Cardiac fibroblast (primary cell): ENCODE data around the gene N4BP2L1.

ENCODE experiments used
- DNase-seq, 2 donors: peaks; one replicate each; pipeline versions ENCODE4 v3.0.0 to v3.0.0-alpha.2; 2010; ENCODE audit warnings: low read depth in 2 of 2
- H3K4me3 ChIP-seq, 2 donors: replicated peaks in 1 of 2; 1 replicate in 1 of 2; 2 replicates in 1 of 2; pipeline ENCODE4 v1.5.1; 2011; ENCODE audit warnings: low read depth in 2 of 2, low read length in 2 of 2, mild to moderate bottlenecking in 2 of 2, moderate library complexity in 1 of 2
- TF ChIP-seq, protein P1 (sequence below): IDR thresholded peaks from one replicate; pipeline ENCODE4 v1.5.1; 2011; ENCODE audit warnings: low read depth, mild to moderate bottlenecking, low read length, inconsistent platforms

Gene N4BP2L1

DNA sequence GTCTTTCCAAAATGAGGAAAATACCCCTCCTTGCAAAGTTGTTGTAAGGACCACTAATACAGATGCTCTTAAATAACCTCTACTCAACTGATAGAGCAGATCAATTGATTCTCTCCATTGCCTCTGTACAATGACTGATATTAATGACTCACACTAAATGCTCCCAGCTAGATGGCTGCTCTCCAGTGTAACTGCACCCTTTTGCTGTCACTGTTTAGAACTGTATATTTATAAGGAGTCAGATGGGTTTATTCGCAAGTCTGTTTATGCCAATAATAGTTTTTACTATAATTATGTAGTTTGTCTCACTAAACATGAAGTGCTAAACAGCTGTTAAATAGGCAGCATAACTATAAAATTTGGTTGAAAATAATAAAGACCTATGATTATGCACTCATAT lies 21.0 kb upstream of the N4BP2L1 start:
- TF ChIP-seq, protein P1, sequence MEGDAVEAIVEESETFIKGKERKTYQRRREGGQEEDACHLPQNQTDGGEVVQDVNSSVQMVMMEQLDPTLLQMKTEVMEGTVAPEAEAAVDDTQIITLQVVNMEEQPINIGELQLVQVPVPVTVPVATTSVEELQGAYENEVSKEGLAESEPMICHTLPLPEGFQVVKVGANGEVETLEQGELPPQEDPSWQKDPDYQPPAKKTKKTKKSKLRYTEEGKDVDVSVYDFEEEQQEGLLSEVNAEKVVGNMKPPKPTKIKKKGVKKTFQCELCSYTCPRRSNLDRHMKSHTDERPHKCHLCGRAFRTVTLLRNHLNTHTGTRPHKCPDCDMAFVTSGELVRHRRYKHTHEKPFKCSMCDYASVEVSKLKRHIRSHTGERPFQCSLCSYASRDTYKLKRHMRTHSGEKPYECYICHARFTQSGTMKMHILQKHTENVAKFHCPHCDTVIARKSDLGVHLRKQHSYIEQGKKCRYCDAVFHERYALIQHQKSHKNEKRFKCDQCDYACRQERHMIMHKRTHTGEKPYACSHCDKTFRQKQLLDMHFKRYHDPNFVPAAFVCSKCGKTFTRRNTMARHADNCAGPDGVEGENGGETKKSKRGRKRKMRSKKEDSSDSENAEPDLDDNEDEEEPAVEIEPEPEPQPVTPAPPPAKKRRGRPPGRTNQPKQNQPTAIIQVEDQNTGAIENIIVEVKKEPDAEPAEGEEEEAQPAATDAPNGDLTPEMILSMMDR = no peak
- DNase-seq = no peak
- H3K4me3 ChIP-seq = no peak overlapping the region

DNA sequence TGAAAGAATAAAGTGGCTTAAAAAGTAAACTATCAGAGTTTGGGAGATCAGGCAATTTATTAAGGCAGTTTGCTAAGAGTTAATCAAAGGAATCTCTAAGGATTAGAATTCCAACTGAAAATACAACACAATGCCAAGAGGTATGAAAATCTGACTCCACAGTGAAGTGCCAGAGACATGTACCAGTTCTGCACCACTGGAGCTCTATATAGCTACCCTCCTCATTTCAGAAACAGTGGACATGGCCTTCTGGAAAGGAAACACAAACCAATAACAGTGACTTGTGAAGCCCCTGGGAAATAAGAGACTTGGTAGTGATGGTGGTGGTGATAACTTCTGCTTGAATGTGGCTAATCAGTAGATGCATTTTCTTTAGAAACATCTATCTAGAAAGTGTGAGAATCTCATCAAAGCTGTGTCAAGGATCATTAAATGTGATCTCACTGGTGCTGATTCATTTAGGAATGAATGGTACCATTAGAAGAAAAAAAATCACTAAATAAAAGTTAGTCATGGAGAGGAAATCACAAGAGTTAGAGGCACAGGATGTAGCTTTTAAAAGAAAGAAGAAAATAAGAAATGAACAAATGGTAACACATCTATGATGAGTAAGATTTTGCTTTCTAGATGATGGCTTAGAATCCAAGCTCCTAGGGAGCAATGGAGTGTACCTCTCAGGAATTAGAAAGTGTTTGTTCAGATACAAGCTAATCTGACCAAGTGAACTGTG lies 20.1 kb upstream of the N4BP2L1 start:
- no peak for DNase-seq
- no peak overlapping the region for H3K4me3 ChIP-seq
- TF ChIP-seq, protein P1 = no peak

DNA sequence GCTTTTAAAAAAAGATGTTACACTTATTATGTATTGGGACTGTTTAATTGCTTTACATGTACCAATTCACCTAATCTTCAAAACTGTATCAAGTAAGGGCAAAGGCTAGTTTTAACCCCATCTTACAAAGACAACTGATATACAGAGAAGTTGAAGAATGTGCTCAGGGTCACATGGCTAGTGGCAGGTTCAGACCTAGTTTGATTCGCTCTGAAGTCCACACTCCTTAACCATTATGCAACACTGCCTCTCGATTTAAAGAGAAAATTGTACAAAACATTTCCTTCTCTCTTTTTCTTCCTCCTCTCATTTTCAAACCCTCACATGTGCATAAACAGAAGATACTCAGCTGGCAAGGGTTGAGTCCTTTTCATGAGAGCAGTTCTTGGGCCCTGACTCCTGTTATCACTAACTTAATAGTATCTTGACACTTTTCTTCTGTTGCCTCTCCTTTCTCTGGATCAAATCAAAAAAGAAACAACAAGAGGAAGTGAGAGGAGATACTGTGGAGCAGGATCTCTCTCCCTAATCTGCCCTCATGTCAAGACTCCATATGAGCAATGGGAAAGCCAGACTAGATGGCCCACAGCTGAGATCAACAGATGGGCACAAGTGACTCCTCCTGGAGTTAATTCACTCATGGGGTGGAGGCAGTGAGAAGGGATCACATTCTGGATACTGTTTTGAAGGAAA lies 19.0 kb upstream of the N4BP2L1 start:
- peak in 1 of 2 donors; percentile 27 for DNase-seq
- TF ChIP-seq, protein P1 = no peak
- no peak overlapping the region for H3K4me3 ChIP-seq

- TF ChIP-seq, protein P1 = no peak
- no peak for DNase-seq
- H3K4me3 ChIP-seq = no peak overlapping the region
Measured at GRCh38 chr13:32446220-32446619, 18.3 kb upstream of the N4BP2L1 start.

DNA sequence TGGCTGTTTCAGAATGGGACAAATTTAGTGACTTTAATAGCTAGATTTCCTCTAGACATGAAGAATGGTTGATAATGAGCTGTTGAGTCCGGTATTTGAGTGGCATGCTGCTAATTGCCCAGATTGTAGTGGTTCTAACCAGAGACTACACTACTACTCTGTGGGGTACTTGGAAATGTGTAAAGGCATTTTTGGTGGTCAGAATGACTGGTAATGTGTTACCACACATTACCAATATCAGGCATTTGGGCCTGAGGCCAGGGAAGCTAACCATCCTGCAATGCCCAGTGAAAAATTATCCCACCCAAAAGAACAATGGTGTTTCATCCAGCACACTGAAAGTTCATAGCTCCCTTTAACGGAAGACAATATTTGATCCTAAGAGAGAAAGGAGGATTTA lies 17.5 kb upstream of the N4BP2L1 start:
- no peak overlapping the region for H3K4me3 ChIP-seq
- no peak for DNase-seq
- TF ChIP-seq, protein P1 = no peak

DNA sequence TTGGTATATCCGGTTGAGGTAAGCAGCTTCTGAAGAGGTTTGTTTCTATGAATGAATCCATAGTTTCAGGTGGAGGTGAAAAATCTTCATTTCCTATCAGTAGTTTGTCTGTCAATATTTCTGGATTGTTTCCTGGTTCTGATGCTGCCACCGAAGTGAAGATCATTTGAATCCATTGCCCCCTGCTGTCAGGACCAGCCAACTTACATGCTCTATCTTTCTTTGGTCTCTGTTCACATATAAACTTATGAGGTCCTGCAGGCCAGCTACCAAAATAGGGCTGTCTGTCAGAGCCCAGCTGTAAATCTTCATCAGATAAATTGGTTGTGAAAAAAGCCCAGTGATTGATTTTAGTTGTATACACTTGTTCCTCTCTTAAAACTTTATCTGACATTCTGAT lies 15.2 kb upstream of the N4BP2L1 start:
- DNase-seq = peak; percentile 19 to 44
- TF ChIP-seq, protein P1 = peak; percentile 17
- H3K4me3 ChIP-seq = no peak overlapping the region
